GM21619 (cell line): ENCODE measurements around the gene AHR.

Experiments
- ATAC-seq: cut with Tn5 transposase; IDR thresholded peaks from one replicate; pipeline ENCODE4 v1.9.1; 2021; ENCODE audit not compliant: unreplicated experiment

AHR gene

GRCh38 chr7:17302575-17303142 is 4.2 kb downstream of the AHR start:
- ATAC-seq: peak; percentile 34

- no peak for ATAC-seq
Observed at GRCh38 chr7:17304926-17305325, 6.5 kb downstream of the AHR start.

GRCh38 chr7:17305387-17306171 is 7.1 kb downstream of the AHR start:
- no peak for ATAC-seq

DNA sequence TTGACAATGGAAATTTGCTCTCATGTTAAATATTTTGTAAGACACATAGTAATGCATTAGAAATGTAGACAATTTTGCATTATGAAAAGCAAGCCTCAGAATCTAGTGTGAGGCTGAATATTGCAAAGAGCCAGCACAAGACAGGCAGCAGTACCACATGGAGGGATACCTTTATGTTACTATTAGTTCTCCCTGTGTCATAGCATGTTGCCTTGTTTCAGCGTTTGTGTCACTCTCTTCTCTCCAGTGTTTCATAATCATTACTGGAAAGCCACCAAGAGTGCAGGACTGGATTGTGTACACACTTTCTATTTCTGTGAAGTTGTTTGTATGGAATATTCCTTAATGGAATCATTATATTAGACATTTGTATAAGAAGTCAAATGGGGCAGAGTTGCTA is 8.5 kb downstream of the AHR start:
- ATAC-seq: no peak

- no peak for ATAC-seq
Observed at GRCh38 chr7:17307558-17307957, 9.1 kb downstream of the AHR start.

DNA sequence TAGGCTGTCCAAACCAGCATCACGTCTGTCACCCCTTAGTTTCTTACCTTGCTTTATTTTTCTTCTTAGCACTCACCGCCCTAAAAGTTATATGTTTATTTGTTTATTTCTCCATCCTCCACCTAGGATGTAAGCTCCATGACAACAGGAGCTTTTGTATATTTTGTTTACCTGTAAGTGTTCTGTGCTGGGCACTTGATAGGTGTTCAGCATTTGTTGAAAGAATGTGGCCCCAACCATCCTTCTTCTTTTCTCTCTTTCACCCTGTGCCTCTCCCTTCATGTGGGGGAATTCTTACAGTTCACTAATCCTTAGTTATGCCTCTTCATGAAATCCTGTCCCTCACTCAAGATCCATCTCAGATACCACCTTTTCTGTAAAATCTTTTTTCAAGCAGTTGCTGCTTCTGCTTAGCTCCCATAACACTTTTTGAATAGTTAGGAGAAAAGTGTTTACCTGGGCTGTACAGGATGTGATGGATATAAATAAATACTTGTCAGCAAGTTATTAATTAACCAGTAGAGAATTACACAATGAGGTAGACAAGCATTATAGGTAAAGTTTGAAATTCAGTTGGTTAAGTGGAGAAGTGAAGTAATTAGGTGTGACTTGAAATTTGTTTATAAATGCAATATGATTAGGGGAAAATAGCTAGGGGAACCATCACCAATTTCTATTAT is 9.7 kb downstream of the AHR start:
- ATAC-seq: no peak

- no peak for ATAC-seq
Observed at GRCh38 chr7:17311194-17311593, 12.7 kb downstream of the AHR start.

DNA sequence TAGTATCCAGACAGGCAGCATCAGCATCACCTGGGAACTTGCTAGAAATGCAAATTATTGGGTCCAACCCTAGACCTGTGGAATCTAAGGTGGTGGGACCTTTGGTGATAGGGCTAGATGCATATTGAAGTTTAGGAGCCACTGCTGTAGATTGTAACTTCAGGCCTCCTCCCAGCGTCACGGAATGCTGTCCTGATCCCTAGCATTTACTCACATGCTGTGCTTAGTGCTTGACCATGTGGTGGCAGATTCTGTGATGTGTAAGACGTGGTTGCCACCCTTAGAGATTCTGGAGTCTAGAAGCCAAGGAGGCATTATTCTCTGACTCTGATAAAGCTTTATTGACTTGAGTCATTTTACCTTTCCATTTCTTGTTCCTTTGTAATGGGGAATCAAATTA is 13.5 kb downstream of the AHR start:
- ATAC-seq: no peak

DNA sequence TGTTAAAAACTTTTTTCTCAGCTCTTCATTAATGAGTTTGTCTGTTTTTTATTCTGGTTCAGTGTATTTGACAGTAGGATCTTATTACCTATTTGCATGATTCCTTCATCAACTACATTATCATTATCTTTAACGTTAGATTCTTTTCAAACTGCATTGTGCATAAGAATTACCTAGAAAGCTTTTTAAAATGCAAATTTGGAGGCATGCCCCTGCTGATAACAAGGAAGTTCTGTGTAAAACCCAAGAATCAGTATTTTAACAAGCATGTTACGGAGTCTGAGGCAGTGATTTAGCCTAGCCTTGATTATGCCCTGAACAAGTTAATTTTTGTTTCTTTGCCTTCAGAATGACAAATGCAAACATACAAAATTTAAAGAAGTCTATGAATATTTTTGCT is 14.2 kb downstream of the AHR start:
- no peak for ATAC-seq

- ATAC-seq: no peak
Observed at GRCh38 chr7:17313194-17313593, 14.7 kb downstream of the AHR start.

DNA sequence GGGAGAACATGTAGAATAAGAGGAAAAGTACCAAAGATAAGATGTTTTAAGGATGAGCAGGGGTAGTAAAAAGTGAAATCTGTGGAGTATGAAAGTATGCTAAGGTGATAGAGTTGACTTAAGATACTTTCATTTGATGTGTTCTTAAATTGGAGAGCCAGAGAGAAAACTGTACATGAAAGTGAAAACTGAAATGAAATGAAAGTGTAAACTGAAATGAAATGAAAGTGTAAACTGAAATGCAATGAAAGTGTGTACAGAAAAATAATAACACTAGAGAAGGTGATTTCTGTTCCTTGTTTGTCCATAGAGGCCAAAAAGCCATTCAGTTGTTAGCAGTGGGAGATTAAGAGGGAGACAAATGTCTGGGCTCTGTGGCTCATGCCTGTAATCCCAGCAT is 17.5 kb downstream of the AHR start:
- ATAC-seq: no peak

- no peak for ATAC-seq
Observed at GRCh38 chr7:17318146-17318545, 19.7 kb downstream of the AHR start.

- ATAC-seq: no peak
Observed at GRCh38 chr7:17319164-17320101, 21.0 kb downstream of the AHR start.

DNA sequence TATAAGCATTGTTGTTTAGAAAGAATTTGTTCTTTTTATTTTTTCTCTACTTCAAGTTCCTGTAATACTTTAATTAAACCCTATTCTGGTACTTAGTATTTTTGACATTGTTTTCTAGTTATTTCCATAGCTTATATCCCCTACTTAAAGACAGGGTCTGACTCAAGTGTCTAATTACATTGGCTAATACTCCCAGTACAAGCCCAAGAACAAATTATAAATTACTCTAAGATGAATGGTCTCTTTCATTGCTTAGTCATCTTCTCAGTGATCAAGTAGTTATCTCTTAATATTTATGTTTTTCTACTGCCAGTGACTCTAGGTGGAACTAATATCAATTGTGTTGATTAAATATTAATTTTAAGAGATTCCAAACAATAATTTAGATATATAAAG is 21.6 kb downstream of the AHR start:
- no peak for ATAC-seq

GRCh38 chr7:17320657-17321056 is 22.2 kb downstream of the AHR start:
- ATAC-seq: no peak

DNA sequence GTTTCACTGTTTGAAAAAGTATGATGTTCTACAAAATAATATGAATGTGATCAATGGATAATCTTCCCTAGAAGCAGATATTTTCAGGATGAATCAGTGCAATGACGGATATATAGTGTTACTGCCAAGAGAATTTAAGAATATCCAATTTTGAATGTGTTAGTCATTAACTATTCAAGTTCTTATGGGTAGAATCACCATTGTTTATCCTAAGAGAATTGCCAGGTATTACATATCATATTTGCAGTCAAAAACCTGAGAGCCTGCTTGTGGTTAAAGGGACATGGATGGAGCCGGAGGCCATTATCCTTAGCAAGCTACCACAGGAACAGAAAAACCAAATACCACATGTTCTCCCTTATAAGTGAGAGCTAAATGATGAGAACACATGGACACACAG is 26.9 kb downstream of the AHR start:
- no peak for ATAC-seq

DNA sequence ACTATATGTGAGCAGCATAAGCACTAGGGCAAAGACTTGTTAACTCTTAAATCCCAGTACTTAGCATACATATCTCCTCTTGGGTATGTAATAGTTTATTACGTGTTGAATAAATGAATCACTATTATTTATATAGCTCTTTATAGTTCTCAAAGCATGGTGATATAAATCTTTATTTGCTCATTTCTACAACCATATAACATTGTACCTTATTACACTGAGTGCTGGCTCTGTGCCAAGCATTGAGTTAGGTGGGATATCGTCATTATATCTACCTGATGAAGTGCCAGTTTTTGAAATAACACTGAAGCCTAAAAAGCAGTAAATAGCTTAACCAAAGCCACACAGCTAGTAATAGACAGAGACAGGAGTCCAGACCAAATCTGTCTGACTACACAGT is 27.9 kb downstream of the AHR start:
- no peak for ATAC-seq

GRCh38 chr7:17328641-17329040 is 30.2 kb downstream of the AHR start:
- ATAC-seq: no peak

DNA sequence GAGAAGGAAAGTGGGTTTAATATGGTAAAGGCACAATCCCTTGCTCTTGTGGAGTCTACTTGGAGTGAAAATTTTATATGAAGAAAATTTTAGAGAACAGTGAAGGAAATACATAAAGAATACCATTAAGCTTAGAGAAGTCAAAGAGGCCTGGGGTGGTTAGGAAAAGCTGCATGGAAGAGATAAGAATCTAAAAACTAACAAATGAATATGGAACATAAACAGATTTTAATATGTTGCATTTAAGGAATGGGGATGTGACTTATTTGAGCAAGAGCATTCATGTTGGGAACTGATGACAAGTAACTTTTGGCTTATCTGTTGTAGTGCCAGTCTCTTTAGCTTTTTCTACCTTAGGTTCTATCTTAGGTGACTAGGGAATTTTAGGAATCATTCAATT is 31.0 kb downstream of the AHR start:
- ATAC-seq: no peak

DNA sequence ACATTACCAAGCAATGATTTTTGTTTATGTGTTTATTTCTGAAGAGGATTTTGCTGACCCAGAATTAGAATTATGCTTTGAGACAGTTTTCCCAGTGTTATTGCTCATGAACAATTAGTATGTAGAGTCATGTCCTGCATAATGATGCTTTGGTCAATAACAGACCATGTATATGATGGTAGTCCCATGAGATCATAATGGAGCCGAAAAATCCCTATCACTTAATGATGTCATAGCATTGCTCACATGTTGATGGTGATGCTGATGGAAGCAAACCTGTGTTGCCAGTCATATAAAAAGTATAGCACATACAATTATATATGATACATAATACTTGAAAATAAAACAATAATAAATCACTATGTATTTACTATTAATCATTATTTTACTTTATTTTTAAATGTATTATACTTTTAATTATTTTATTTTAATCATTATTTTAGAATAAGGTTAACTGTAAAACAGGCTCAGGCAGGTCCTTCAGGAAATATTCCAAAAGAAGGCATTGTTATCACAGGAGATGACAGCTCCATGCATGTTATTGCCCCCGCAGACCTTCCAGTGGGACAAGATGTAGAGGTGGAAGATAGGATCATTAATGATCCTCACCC is 33.5 kb downstream of the AHR start:
- no peak for ATAC-seq

GRCh38 chr7:17333221-17333620 is 34.8 kb downstream of the AHR start:
- ATAC-seq: no peak
